Astrocyte (in vitro differentiated cells and primary cell): Measurements from ENCODE around the gene NXPH3.

Experiments
- CTCF ChIP-seq: IDR thresholded peaks from 2 replicates; pipeline ENCODE4 v1.5.1; 2011; ENCODE audit warnings: low read depth, mild to moderate bottlenecking, inconsistent platforms, low read length, moderate library complexity; ENCODE audit not compliant: insufficient read depth
- EZH2 ChIP-seq: IDR thresholded peaks from 2 replicates; pipeline ENCODE4 v1.6.1; 2012; ENCODE audit warnings: mild to moderate bottlenecking, low read length, inconsistent platforms; ENCODE audit not compliant: insufficient read depth

GRCh38 chr17:49588312-49588711 is 12.6 kb downstream of the NXPH3 start:
- TF ChIP-seq CTCF (no peak), EZH2 (no peak)
